ENCODE results near the gene C15orf61. TPM values are rescaled to one million over a fixed set of nuclear protein-coding genes. Genes with fewer than 3 reads are reported as not detected.

Gene C15orf61
- total RNA-seq, 1 experiment from 2014 or later, result 5.6 TPM

GRCh38 chr15:67548862-67549651, 28.1 kb downstream of the C15orf61 start:
- peak; percentile 92 for ATAC-seq
- Histone ChIP-seq H3K4me1 (ENCODE audit: control insufficient read depth, insufficient read depth, low read length) (peaks cover 17% of the 10 kb centered on the region), H3K27ac (ENCODE audit: low read length) (no peak overlapping the region), H3K9me3 (ENCODE audit: control insufficient read depth, insufficient read depth, low read depth, low read length) (no peaks in the 10 kb centered on the region), H3K27me3 (ENCODE audit: control insufficient read depth, insufficient read depth, low read length) (no peaks in the 10 kb centered on the region), H3K4me3 (ENCODE audit: low read depth in 2 of 2, low read length in 2 of 2) (no peak overlapping the region), H3K36me3 (ENCODE audit: control insufficient read depth, insufficient read depth, low read length) (no peaks in the 10 kb centered on the region)
- in situ Hi-C loops (cut with HindIII; ENCODE audit: low pct_unique_long_range_greater_than_20kb, low sequenced_read_pairs) (no loop called here), intact Hi-C loops (cut with micrococcal nuclease; ENCODE audit: unreplicated experiment) (no loop called here)
- no peak for DNase-seq (ENCODE audit: low read depth, low spot score)
- CTCF ChIA-PET, result no interaction called here
- no TSS peak for BruUV-seq (replicated peaks)
- TF ChIP-seq REST (IDR thresholded peaks at IDR 0.05; ENCODE audit: insufficient read depth in 1 of 2, low read depth in 2 of 2, low read length in 1 of 2) (no peak), POLR2AphosphoS5 (IDR thresholded peaks at IDR 0.05; ENCODE audit: low read depth, low read length) (no peak), SIN3A (IDR thresholded peaks at IDR 0.05; ENCODE audit: borderline replicate concordance, insufficient read depth, low read depth, low read length) (no peak), TCF7L2 (IDR thresholded peaks at IDR 0.05; ENCODE audit: low read depth, low read length) (no peak)
- TF ChIP-seq, protein P1, sequence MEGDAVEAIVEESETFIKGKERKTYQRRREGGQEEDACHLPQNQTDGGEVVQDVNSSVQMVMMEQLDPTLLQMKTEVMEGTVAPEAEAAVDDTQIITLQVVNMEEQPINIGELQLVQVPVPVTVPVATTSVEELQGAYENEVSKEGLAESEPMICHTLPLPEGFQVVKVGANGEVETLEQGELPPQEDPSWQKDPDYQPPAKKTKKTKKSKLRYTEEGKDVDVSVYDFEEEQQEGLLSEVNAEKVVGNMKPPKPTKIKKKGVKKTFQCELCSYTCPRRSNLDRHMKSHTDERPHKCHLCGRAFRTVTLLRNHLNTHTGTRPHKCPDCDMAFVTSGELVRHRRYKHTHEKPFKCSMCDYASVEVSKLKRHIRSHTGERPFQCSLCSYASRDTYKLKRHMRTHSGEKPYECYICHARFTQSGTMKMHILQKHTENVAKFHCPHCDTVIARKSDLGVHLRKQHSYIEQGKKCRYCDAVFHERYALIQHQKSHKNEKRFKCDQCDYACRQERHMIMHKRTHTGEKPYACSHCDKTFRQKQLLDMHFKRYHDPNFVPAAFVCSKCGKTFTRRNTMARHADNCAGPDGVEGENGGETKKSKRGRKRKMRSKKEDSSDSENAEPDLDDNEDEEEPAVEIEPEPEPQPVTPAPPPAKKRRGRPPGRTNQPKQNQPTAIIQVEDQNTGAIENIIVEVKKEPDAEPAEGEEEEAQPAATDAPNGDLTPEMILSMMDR (IDR thresholded peaks at IDR 0.05), result no peak
- POLR2A ChIA-PET, result interaction anchor here (0.6 kb wide), 1 partner anchor 524 kb away, joined by 6 read pairs; no protein-coding TSS in a partner anchor

DNA sequence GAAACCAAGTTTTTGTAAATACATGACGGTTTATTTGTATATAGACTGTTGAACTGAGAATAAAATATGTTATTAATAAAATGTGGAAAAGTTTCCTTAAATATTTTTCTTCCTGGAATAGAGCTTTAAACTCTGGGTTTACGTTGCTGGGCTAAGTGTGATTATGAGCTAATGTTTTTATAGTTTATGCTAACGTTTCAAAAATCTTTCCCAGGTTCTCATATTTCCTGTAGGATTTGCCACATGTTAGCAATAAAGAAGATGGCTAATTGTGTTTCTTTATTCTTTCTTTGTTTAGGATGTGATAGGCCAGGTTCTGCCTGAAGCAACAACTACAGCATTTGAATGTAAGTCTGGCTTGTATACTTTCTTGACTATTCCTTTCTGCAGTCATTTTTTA, 28.8 kb downstream of the C15orf61 start:
- no peak overlapping the region for H3K4me3 ChIP-seq (ENCODE audit: low read depth in 2 of 2, low read length in 2 of 2)
- DNase-seq (ENCODE audit: low read depth, low spot score) (no peak), ATAC-seq (no peak)
- CTCF ChIA-PET, result no interaction called here
- no peaks in the 10 kb centered on the region for H3K9me3 ChIP-seq (ENCODE audit: control insufficient read depth, insufficient read depth, low read depth, low read length)
- peaks cover 17% of the 10 kb centered on the region for H3K4me1 ChIP-seq (ENCODE audit: control insufficient read depth, insufficient read depth, low read length)
- H3K27ac ChIP-seq (ENCODE audit: low read length), result no peak overlapping the region
- H3K36me3 ChIP-seq (ENCODE audit: control insufficient read depth, insufficient read depth, low read length), result no peaks in the 10 kb centered on the region
- POLR2A ChIA-PET, result no interaction called here
- intact Hi-C loops (cut with micrococcal nuclease; ENCODE audit: unreplicated experiment) (no loop called here), in situ Hi-C loops (cut with HindIII; ENCODE audit: low pct_unique_long_range_greater_than_20kb, low sequenced_read_pairs) (no loop called here)
- TF ChIP-seq POLR2AphosphoS5 (IDR thresholded peaks at IDR 0.05; ENCODE audit: low read depth, low read length), result no peak
- no peak for TF ChIP-seq SIN3A (IDR thresholded peaks at IDR 0.05; ENCODE audit: borderline replicate concordance, insufficient read depth, low read depth, low read length)
- TF ChIP-seq TCF7L2 (IDR thresholded peaks at IDR 0.05; ENCODE audit: low read depth, low read length), result no peak
- no TSS peak for BruUV-seq (replicated peaks)
- no peaks in the 10 kb centered on the region for H3K27me3 ChIP-seq (ENCODE audit: control insufficient read depth, insufficient read depth, low read length)

DNA sequence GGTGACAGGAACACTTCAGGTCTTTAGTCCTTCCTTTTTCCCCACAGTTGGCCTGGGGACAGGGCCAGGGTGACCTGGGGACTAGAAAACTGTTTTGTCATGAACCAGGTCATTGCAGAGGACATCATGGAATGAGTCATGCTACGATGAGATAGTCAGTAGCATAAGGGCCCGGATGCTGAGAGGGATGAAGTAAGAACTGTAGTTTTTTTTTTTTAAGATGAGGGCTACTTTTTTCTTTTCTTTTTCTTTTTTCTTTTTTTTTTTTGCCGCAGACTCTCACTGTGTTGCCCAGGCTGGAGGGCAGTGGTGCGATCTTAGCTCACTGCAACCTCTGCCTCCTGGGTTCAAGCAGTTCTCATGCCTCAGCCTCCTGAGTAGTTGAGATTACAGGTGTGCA, 29.6 kb downstream of the C15orf61 start:
- Histone ChIP-seq H3K4me1 (ENCODE audit: control insufficient read depth, insufficient read depth, low read length) (peaks cover 17% of the 10 kb centered on the region), H3K4me3 (ENCODE audit: low read depth in 2 of 2, low read length in 2 of 2) (no peak overlapping the region), H3K9me3 (ENCODE audit: control insufficient read depth, insufficient read depth, low read depth, low read length) (no peaks in the 10 kb centered on the region), H3K27me3 (ENCODE audit: control insufficient read depth, insufficient read depth, low read length) (no peaks in the 10 kb centered on the region), H3K36me3 (ENCODE audit: control insufficient read depth, insufficient read depth, low read length) (no peaks in the 10 kb centered on the region), H3K27ac (ENCODE audit: low read length) (no peak overlapping the region)
- TF ChIP-seq POLR2AphosphoS5 (IDR thresholded peaks at IDR 0.05; ENCODE audit: low read depth, low read length) (no peak), TCF7L2 (IDR thresholded peaks at IDR 0.05; ENCODE audit: low read depth, low read length) (no peak), REST (IDR thresholded peaks at IDR 0.05; ENCODE audit: insufficient read depth in 1 of 2, low read depth in 2 of 2, low read length in 1 of 2) (no peak)
- TF ChIP-seq, protein P1 (IDR thresholded peaks at IDR 0.05), result no peak
- ChIA-PET CTCF (no interaction called here), POLR2A (no interaction called here)
- no peak for DNase-seq (ENCODE audit: low read depth, low spot score)
- in situ Hi-C loops (cut with HindIII; ENCODE audit: low pct_unique_long_range_greater_than_20kb, low sequenced_read_pairs), result no loop called here
- BruUV-seq (replicated peaks), result no TSS peak
- no peak for ATAC-seq
- intact Hi-C loops (cut with micrococcal nuclease; ENCODE audit: unreplicated experiment), result no loop called here

Data from Panc1 (cell line).